ENCODE results near the gene CHMP4B. TPM values are rescaled to one million over a fixed set of nuclear protein-coding genes. Genes with fewer than 3 reads are reported as not detected.

CHMP4B gene
- total and polyA plus RNA-seq, 12 donors = 55.1 to 150 (median 93.4) TPM

- 89 to 96% (median 94%) methylated on average over 7 to 14 of the region's 14 CpGs for WGBS, 4 donors
- intact Hi-C loops (cut with DNase I) = no loop called here
- Histone ChIP-seq H3K27ac (no peak overlapping the region), H3K27me3 (no peaks in the 10 kb centered on the region), H3K36me3 (replicated peaks in 1 of 2) (peaks cover 0 to 71% of the 10 kb centered on the region in 2 donors), H3K4me3 (no peak overlapping the region), H3K9me3 (replicated peaks in 1 of 3) (no peaks in the 10 kb centered on the region), H3K4me1 (replicated peaks in 1 of 2) (no peaks in the 10 kb centered on the region)
- TF ChIP-seq POLR2A (IDR thresholded peaks at IDR 0.05) = no peak
- TF ChIP-seq, protein P1, sequence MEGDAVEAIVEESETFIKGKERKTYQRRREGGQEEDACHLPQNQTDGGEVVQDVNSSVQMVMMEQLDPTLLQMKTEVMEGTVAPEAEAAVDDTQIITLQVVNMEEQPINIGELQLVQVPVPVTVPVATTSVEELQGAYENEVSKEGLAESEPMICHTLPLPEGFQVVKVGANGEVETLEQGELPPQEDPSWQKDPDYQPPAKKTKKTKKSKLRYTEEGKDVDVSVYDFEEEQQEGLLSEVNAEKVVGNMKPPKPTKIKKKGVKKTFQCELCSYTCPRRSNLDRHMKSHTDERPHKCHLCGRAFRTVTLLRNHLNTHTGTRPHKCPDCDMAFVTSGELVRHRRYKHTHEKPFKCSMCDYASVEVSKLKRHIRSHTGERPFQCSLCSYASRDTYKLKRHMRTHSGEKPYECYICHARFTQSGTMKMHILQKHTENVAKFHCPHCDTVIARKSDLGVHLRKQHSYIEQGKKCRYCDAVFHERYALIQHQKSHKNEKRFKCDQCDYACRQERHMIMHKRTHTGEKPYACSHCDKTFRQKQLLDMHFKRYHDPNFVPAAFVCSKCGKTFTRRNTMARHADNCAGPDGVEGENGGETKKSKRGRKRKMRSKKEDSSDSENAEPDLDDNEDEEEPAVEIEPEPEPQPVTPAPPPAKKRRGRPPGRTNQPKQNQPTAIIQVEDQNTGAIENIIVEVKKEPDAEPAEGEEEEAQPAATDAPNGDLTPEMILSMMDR (IDR thresholded peaks at IDR 0.05) = no peak
- DNase-seq = no peak
Observed at GRCh38 chr20:33853507-33853813, 42.3 kb downstream of the CHMP4B start.

GRCh38 chr20:33857722-33858563 lies 46.8 kb downstream of the CHMP4B start:
- Histone ChIP-seq H3K4me3 (no peak overlapping the region), H3K4me1 (replicated peaks in 1 of 2) (peaks cover 0 to 6% of the 10 kb centered on the region in 2 donors), H3K9me3 (replicated peaks in 1 of 3) (no peaks in the 10 kb centered on the region), H3K27me3 (no peaks in the 10 kb centered on the region), H3K27ac (no peak overlapping the region), H3K36me3 (replicated peaks in 1 of 2) (peaks cover 0 to 31% of the 10 kb centered on the region in 2 donors)
- TF ChIP-seq, protein P1 (IDR thresholded peaks at IDR 0.05) = no peak
- no peak for TF ChIP-seq POLR2A (IDR thresholded peaks at IDR 0.05)
- intact Hi-C loops (cut with DNase I) = loop anchor here in 1 of 2 donors (5.0 kb wide), 1 partner anchor 214 kb away; no protein-coding TSS in a partner anchor
- DNase-seq = no peak
- WGBS, 4 donors = 80 to 85% (median 82%) methylated on average over 13 of the region's 13 CpGs

- Histone ChIP-seq H3K4me3 (no peak overlapping the region), H3K27ac (peak overlapping the region in 1 of 5 donors; percentile 33), H3K9me3 (replicated peaks in 1 of 3) (no peaks in the 10 kb centered on the region), H3K4me1 (replicated peaks in 1 of 2) (peaks cover 0 to 6% of the 10 kb centered on the region in 2 donors), H3K36me3 (replicated peaks in 1 of 2) (peaks cover 0 to 25% of the 10 kb centered on the region in 2 donors), H3K27me3 (no peaks in the 10 kb centered on the region)
- WGBS, 4 donors = 90 to 100% (median 90%) methylated on average over 2 to 4 of the region's 4 CpGs
- intact Hi-C loops (cut with DNase I) = loop anchor here in 1 of 2 donors (5.0 kb wide), 1 partner anchor 214 kb away; no protein-coding TSS in a partner anchor
- no peak for TF ChIP-seq POLR2A (IDR thresholded peaks at IDR 0.05)
- TF ChIP-seq, protein P1 (IDR thresholded peaks at IDR 0.05) = no peak
- no peak for DNase-seq
Observed at GRCh38 chr20:33858666-33859065, 47.5 kb downstream of the CHMP4B start.

GRCh38 chr20:33859157-33859695 lies 48.1 kb downstream of the CHMP4B start:
- TF ChIP-seq, protein P1 (IDR thresholded peaks at IDR 0.05) = no peak
- no peak for TF ChIP-seq POLR2A (IDR thresholded peaks at IDR 0.05)
- Histone ChIP-seq H3K27ac (peak overlapping the region in 1 of 5 donors; percentile 33), H3K36me3 (replicated peaks in 1 of 2) (peaks cover 0 to 19% of the 10 kb centered on the region in 2 donors), H3K9me3 (replicated peaks in 1 of 3) (no peaks in the 10 kb centered on the region), H3K27me3 (no peaks in the 10 kb centered on the region), H3K4me3 (no peak overlapping the region), H3K4me1 (replicated peaks in 1 of 2) (peaks cover 0 to 6% of the 10 kb centered on the region in 2 donors)
- 66 to 79% (median 76%) methylated on average over 8 to 12 of the region's 12 CpGs for WGBS, 4 donors
- peak in 5 of 7 donors; percentile 20 to 62 (median 34) for DNase-seq
- intact Hi-C loops (cut with DNase I) = loop anchor here in 1 of 2 donors (5.0 kb wide), 1 partner anchor 213 kb away; no protein-coding TSS in a partner anchor

Measured in adrenal gland (tissue), 12 donors.